OCI-LY1 (cell line): ENCODE results near the gene C6orf136.

Source experiments
- EZH2 ChIP-seq: fragments of 200-600 bp; sonication (generic), shearing (Covaris generic); IDR thresholded peaks from 2 replicates; pipeline ENCODE4 v1.8.0; 2017; ENCODE audit warnings: borderline replicate concordance, mixed run types, mild to moderate bottlenecking, antibody characterized with exemption, low read length, moderate library complexity, mixed read lengths
- TF ChIP-seq, protein P1 (sequence below): fragments of 200-600 bp; sonication (generic), shearing (Covaris generic); IDR thresholded peaks from 2 replicates; pipeline ENCODE4 v1.5.1; 2017; ENCODE audit warnings: mild to moderate bottlenecking, antibody characterized with exemption, low read length, moderate library complexity, mixed read lengths

DNA sequence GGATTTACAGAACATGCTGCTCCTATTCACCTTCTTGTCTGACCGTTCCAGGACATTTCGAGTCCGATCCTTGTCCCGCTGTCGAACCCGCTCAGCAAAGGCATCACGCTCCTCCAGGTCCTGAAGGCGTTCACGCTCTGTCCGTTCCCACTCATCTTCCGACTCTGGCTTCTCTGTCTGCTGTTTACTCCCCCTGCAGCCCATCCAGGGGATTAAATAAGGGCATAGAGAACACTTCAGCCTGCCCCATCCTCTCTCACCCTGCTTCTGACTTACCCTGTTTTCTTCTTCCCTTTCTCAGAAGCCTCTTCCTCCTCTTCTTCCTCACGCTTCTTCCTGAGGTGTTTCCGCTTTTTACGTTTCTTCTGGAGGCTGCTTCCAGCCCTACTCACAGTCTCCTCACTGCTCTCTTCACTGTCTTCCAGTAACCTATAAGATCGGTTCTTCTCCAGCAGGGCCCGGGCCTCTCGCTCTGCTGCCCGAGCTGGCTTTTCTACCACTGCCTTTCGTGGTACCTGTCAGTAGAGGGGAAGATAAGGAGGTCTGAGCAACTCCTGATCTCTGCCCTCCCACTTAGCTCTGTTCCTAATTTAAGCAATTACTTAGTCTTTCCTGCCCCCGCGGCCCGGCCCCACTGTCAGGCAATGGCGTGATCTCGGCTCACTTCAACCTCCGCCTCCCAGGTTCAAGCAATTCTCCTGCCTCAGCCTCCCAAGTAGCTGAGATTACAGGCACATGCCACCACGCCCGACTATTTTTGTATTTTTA is 24.0 kb downstream of the C6orf136 start:
- TF ChIP-seq, protein P1, sequence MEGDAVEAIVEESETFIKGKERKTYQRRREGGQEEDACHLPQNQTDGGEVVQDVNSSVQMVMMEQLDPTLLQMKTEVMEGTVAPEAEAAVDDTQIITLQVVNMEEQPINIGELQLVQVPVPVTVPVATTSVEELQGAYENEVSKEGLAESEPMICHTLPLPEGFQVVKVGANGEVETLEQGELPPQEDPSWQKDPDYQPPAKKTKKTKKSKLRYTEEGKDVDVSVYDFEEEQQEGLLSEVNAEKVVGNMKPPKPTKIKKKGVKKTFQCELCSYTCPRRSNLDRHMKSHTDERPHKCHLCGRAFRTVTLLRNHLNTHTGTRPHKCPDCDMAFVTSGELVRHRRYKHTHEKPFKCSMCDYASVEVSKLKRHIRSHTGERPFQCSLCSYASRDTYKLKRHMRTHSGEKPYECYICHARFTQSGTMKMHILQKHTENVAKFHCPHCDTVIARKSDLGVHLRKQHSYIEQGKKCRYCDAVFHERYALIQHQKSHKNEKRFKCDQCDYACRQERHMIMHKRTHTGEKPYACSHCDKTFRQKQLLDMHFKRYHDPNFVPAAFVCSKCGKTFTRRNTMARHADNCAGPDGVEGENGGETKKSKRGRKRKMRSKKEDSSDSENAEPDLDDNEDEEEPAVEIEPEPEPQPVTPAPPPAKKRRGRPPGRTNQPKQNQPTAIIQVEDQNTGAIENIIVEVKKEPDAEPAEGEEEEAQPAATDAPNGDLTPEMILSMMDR = peak; percentile 20; the same call in 1 of the 2 replicates
- no peak for TF ChIP-seq EZH2
